H1 (cell line): Measurements from ENCODE around the gene ZBTB18. TPM values are rescaled to one million over a fixed set of nuclear protein-coding genes. Genes with fewer than 3 reads are reported as not detected.

ENCODE experiments used
- CTCF ChIA-PET: fragments of 300-600 bp; sonication (Branson Sonifier 250); formaldehyde crosslinking; loops from one replicate; lab custom pipeline; 2021; ENCODE audit not compliant: partially characterized antibody; lab: Charles Lee
- POLR2A ChIA-PET: fragments of 300-600 bp; sonication (Branson Sonifier 250); formaldehyde crosslinking; loops from one replicate; lab custom pipeline; 2021; ENCODE audit warnings: inconsistent platforms; ENCODE audit not compliant: partially characterized antibody; lab: Charles Lee
- DNase-seq, 2 experiments: peaks; one replicate each; pipeline versions ENCODE4 v3.0.0 to v3.0.0-alpha.2; 2010 to 2022; ENCODE audit warnings: low spot score in 2 of 2, low read depth in 1 of 2, mixed read lengths in 1 of 2
- FAIRE-seq: peaks from 2 replicates; lab custom pipeline; 2011; peaks lifted over from hg19 to GRCh38; lab: Jason Lieb, UNC
- H2AFZ ChIP-seq: 2 replicates; pipeline ENCODE4 v1.8.1; 2012; ENCODE audit warnings: low read length, inconsistent platforms
- H2AK5ac ChIP-seq: 2 replicates; pipeline ENCODE4 v1.6.1; 2013; ENCODE audit warnings: low read depth, low read length
- H2BK120ac ChIP-seq: replicated peaks from 2 replicates; pipeline ENCODE3; 2013; ENCODE audit warnings: low read depth, low read length, inconsistent platforms
- H2BK12ac ChIP-seq: 2 replicates; pipeline ENCODE4 v1.6.1; 2013; ENCODE audit warnings: low read depth, low read length
- H2BK15ac ChIP-seq: 2 replicates; pipeline ENCODE4 v1.6.1; 2013; ENCODE audit warnings: low read length
- H2BK20ac ChIP-seq: 2 replicates; pipeline ENCODE4 v1.6.1; 2013; ENCODE audit warnings: low read length
- H2BK5ac ChIP-seq: 2 replicates; pipeline ENCODE4 v1.6.1; 2013; ENCODE audit warnings: low read depth, low read length
- H3K14ac ChIP-seq: 2 replicates; pipeline ENCODE4 v1.6.1; 2013; ENCODE audit warnings: inconsistent platforms; ENCODE audit not compliant: insufficient read length
- H3K18ac ChIP-seq: 2 replicates; pipeline ENCODE4 v1.6.1; 2013; ENCODE audit warnings: low read length; ENCODE audit errors: extremely low read depth
- H3K23ac ChIP-seq: 2 replicates; pipeline ENCODE4 v1.6.1; 2013; ENCODE audit warnings: inconsistent platforms; ENCODE audit not compliant: insufficient read length
- H3K23me2 ChIP-seq: 2 replicates; pipeline ENCODE4 v1.6.1; 2013; ENCODE audit warnings: low read depth, low read length
- H3K27ac ChIP-seq: 2 replicates; pipeline ENCODE4 v1.6.1; 2011; ENCODE audit warnings: low read depth, low read length, inconsistent platforms
- H3K27me3 ChIP-seq, 4 experiments: replicated peaks in 1 of 4; 1 replicate in 1 of 4; 2 replicates in 3 of 4; pipeline versions ENCODE4 v1.6.1 to v1.8.1; 2011 to 2013; ENCODE audit warnings: low read length in 3 of 4, mild to moderate bottlenecking in 3 of 4, inconsistent platforms in 2 of 4, mixed read lengths in 2 of 4, moderate library complexity in 1 of 4; ENCODE audit not compliant: control insufficient read depth in 3 of 4, insufficient read depth in 3 of 4; ENCODE audit errors: extremely low read depth in 1 of 4
- H3K36me3 ChIP-seq, 4 experiments: 2 replicates each; pipeline versions ENCODE4 v1.6.1 to v1.8.1; 2011 to 2013; ENCODE audit warnings: mild to moderate bottlenecking in 4 of 4, low read length in 3 of 4, moderate library complexity in 2 of 4, control low read depth in 1 of 4, inconsistent platforms in 1 of 4; ENCODE audit not compliant: insufficient read depth in 4 of 4, control insufficient read depth in 2 of 4
- H3K4ac ChIP-seq: replicated peaks from 2 replicates; pipeline ENCODE3; 2013; ENCODE audit warnings: low read length, low read depth, mixed read lengths, inconsistent platforms; ENCODE audit not compliant: insufficient read length
- H3K4me1 ChIP-seq, 4 experiments: replicated peaks in 1 of 4; 1 replicate in 1 of 4; 2 replicates in 3 of 4; pipeline versions ENCODE4 v1.6.1 to v1.8.1; 2011 to 2013; ENCODE audit warnings: low read length in 3 of 4, inconsistent platforms in 2 of 4, mixed read lengths in 1 of 4; ENCODE audit not compliant: insufficient read depth in 4 of 4, control insufficient read depth in 3 of 4
- H3K4me2 ChIP-seq, 2 experiments: 2 replicates each; pipeline versions ENCODE4 v1.6.1 to v1.8.1; 2011 to 2013; ENCODE audit warnings: low read depth in 2 of 2, low read length in 2 of 2, control low read depth in 1 of 2, inconsistent platforms in 1 of 2, mild to moderate bottlenecking in 1 of 2; ENCODE audit not compliant: insufficient read depth in 1 of 2
- H3K4me3 ChIP-seq, 4 experiments: fragments of 200-600, 300-600 bp in 1 of 4; sonication (generic), shearing (Covaris generic), sonication (Bioruptor Twin) in 1 of 4; 2 replicates each; pipeline versions ENCODE4 v1.5.1 to v1.8.1; 2011 to 2016; ENCODE audit warnings: low read length in 4 of 4, low read depth in 3 of 4, control low read depth in 2 of 4, inconsistent platforms in 2 of 4, mild to moderate bottlenecking in 2 of 4, mixed read lengths in 1 of 4, moderate library complexity in 1 of 4; ENCODE audit not compliant: insufficient read depth in 2 of 4; ENCODE audit errors: extremely low read depth in 1 of 4
- H3K56ac ChIP-seq: replicated peaks from 2 replicates; pipeline ENCODE3; 2013; ENCODE audit warnings: low read depth, mild to moderate bottlenecking, mixed read lengths, low read length, inconsistent platforms; ENCODE audit not compliant: insufficient read length
- H3K79me1 ChIP-seq: 2 replicates; pipeline ENCODE4 v1.6.1; 2013; ENCODE audit warnings: low read depth, low read length, control low read depth
- H3K79me2 ChIP-seq, 2 experiments: 2 replicates each; pipeline versions ENCODE4 v1.6.1 to v1.8.1; 2012 to 2013; ENCODE audit warnings: low read length in 2 of 2, mild to moderate bottlenecking in 2 of 2, inconsistent platforms in 1 of 2; ENCODE audit not compliant: insufficient read depth in 2 of 2, control insufficient read depth in 1 of 2
- H3K9ac ChIP-seq, 4 experiments: replicated peaks in 1 of 4; 1 replicate in 1 of 4; 2 replicates in 3 of 4; pipeline versions ENCODE4 v1.6.1 to v1.8.1; 2011 to 2013; ENCODE audit warnings: low read depth in 3 of 4, low read length in 3 of 4, control low read depth in 2 of 4, mild to moderate bottlenecking in 2 of 4, moderate library complexity in 2 of 4, inconsistent platforms in 1 of 4; ENCODE audit errors: extremely low read depth in 1 of 4
- H3K9me3 ChIP-seq, 2 experiments: 2 replicates each; pipeline versions ENCODE4 v1.6.1 to v1.8.1; 2012 to 2013; ENCODE audit warnings: mild to moderate bottlenecking in 2 of 2, moderate library complexity in 2 of 2, control low read depth in 1 of 2, inconsistent platforms in 1 of 2, low read depth in 1 of 2, low read length in 1 of 2, mixed read lengths in 1 of 2; ENCODE audit not compliant: insufficient read depth in 2 of 2
- H4K20me1 ChIP-seq, 2 experiments: replicated peaks in 1 of 2; 2 replicates each; pipeline versions ENCODE3 to v1.8.1; 2011 to 2013; ENCODE audit warnings: inconsistent platforms in 2 of 2, low read length in 2 of 2, mild to moderate bottlenecking in 1 of 2; ENCODE audit not compliant: insufficient read depth in 2 of 2, control insufficient read depth in 1 of 2
- H4K5ac ChIP-seq: 2 replicates; pipeline ENCODE4 v1.6.1; 2013; ENCODE audit warnings: low read length, low read depth, mixed read lengths, inconsistent platforms; ENCODE audit not compliant: insufficient read length
- H4K8ac ChIP-seq: 2 replicates; pipeline ENCODE4 v1.8.0; 2013; ENCODE audit warnings: mild to moderate bottlenecking, moderate library complexity, low read length, inconsistent platforms; ENCODE audit not compliant: insufficient read depth; ENCODE audit errors: extremely low read depth
- H4K91ac ChIP-seq: replicated peaks from 2 replicates; pipeline ENCODE3; 2013; ENCODE audit warnings: low read length, mixed read lengths, inconsistent platforms; ENCODE audit not compliant: insufficient read length
- ASH2L ChIP-seq: fragments of 200-600, 300-600 bp; sonication (generic); IDR thresholded peaks from one replicate; pipeline ENCODE4 v1.7.1; 2017; ENCODE audit warnings: low read length
- ATF3 ChIP-seq: IDR thresholded peaks from 2 replicates; pipeline ENCODE4 v1.6.1; 2011; ENCODE audit warnings: low read depth, mild to moderate bottlenecking, low read length; ENCODE audit not compliant: insufficient read depth
- EP300 ChIP-seq, 2 experiments: IDR thresholded peaks; 1 replicate in 1 of 2; 2 replicates in 1 of 2; pipeline ENCODE4 v1.6.1; 2011 to 2012; ENCODE audit warnings: low read depth in 2 of 2, low read length in 2 of 2, mild to moderate bottlenecking in 2 of 2, borderline replicate concordance in 1 of 2, inconsistent platforms in 1 of 2, moderate library complexity in 1 of 2
- KDM1A ChIP-seq: fragments of 200-600, 300-600 bp; sonication (generic); IDR thresholded peaks from 2 replicates; pipeline ENCODE4 v1.7.1; 2016; ENCODE audit warnings: mild to moderate bottlenecking, low read length, borderline replicate concordance
- NANOG ChIP-seq: IDR thresholded peaks from 2 replicates; pipeline ENCODE4 v1.6.1; 2011; ENCODE audit warnings: low read length, low read depth, mild to moderate bottlenecking, inconsistent platforms; ENCODE audit not compliant: insufficient read depth, poor library complexity, severe bottlenecking
- RAD21 ChIP-seq, 2 experiments: IDR thresholded peaks in 1 of 2; conservative IDR thresholded peaks in 1 of 2; 2 replicates each; pipeline ENCODE4 v1.6.1; 2011; ENCODE audit warnings: low read depth in 2 of 2, low read length in 2 of 2, improper control_type of control experiment in 1 of 2, inconsistent platforms in 1 of 2, mild to moderate bottlenecking in 1 of 2, moderate library complexity in 1 of 2
- RFX5 ChIP-seq: IDR thresholded peaks from 2 replicates; pipeline ENCODE4 v1.6.1; 2011; ENCODE audit warnings: low read depth, low read length, improper control_type of control experiment, borderline replicate concordance
- RNF2 ChIP-seq: fragments of 200-900, 300-1000 bp; sonication (generic); IDR thresholded peaks from 2 replicates; pipeline ENCODE4 v1.7.1; 2016; ENCODE audit warnings: borderline replicate concordance, low read depth, mild to moderate bottlenecking, antibody characterized with exemption, low read length; ENCODE audit not compliant: poor library complexity, severe bottlenecking; ENCODE audit errors: missing control alignments
- SIN3A ChIP-seq, 2 experiments: IDR thresholded peaks in 1 of 2; conservative IDR thresholded peaks in 1 of 2; 2 replicates each; pipeline ENCODE4 v1.6.1; 2011 to 2012; ENCODE audit warnings: low read length in 2 of 2, improper control_type of control experiment in 1 of 2, low read depth in 1 of 2, mild to moderate bottlenecking in 1 of 2
- SP2 ChIP-seq: IDR thresholded peaks from 2 replicates; pipeline ENCODE4 v1.6.1; 2012; ENCODE audit warnings: mild to moderate bottlenecking, low read length, inconsistent platforms
- TCF12 ChIP-seq: IDR thresholded peaks from 2 replicates; pipeline ENCODE4 v1.6.1; 2011; ENCODE audit warnings: low read depth, mild to moderate bottlenecking, low read length
- YY1 ChIP-seq: IDR thresholded peaks from 2 replicates; pipeline ENCODE4 v1.6.1; 2011; ENCODE audit warnings: low read depth, mild to moderate bottlenecking, low read length
- WGBS, 2 experiments: shearing (Covaris generic) in 1 of 2; methylation state at CpG; one replicate each; pipeline versions ENCODE4 v1.1.6 to v1.1.7; 2013 to 2015; ENCODE audit warnings: low lambda C conversion rate in 2 of 2, mixed read lengths in 2 of 2, inconsistent platforms in 1 of 2, low coverage in 1 of 2, missing lambda C conversion rate in 1 of 2; ENCODE audit not compliant: insufficient replicate concordance in 2 of 2, insufficient coverage in 1 of 2, insufficient read length in 1 of 2; ENCODE audit errors: extremely low coverage in 1 of 2, missing lambda C conversion rate in 1 of 2; 5-methylcytosine and 5-hydroxymethylcytosine counted together
- polyA plus RNA-seq, 7 experiments: library from polyadenylated mRNA; depleted of rRNA in 3 of 7; stranded (reverse) in 5 of 7; unstranded in 2 of 7; fragments of >200 nt in 5 of 7; fragments of 200-250 nt in 2 of 7; gene quantifications; 1 replicate in 5 of 7; 2 replicates in 1 of 7; 4 replicates in 1 of 7; pipeline versions ENCODE4 v1.2.1 to v1.2.3, GENCODE V29; 2011 to 2013; ENCODE audit warnings: missing spikeins in 2 of 7, mixed read lengths in 2 of 7
- total RNA-seq: library from RNA; stranded (reverse); fragmentation: NEBNext Ultra II Directional; extraction: Animal tissue kit (Norgen Biotek cat#: 25700); gene quantifications from 2 replicates; pipeline ENCODE4 v1.2.1, GENCODE V29; 2021

Gene ZBTB18
- total and polyA plus RNA-seq, 2 of the 8 experiments (the other 6 are each of a cell fraction or from before 2014, with no cell fraction given) = 8.5 to 14.4 TPM

- POLR2A ChIA-PET = interaction anchor here (0.6 kb wide), 1 partner anchor 38 kb away, joined by 3 read pairs; no protein-coding TSS in a partner anchor
- Histone ChIP-seq H3K27me3 (no peaks in the 10 kb centered on the region), H3K9me3 (no peaks in the 10 kb centered on the region), H3K4me3 (no peak overlapping the region), H2BK12ac (no peak overlapping the region), H4K8ac (no peak overlapping the region), H4K91ac (no peak overlapping the region), H3K9ac (no peak overlapping the region), H3K23ac (no peak overlapping the region), H2BK20ac (no peak overlapping the region), H3K79me2 (no peaks in the 10 kb centered on the region), H3K14ac (no peak overlapping the region), H2BK5ac (no peak overlapping the region), H3K79me1 (no peaks in the 10 kb centered on the region), H3K23me2 (no peaks in the 10 kb centered on the region), H4K20me1 (no peaks in the 10 kb centered on the region), H3K56ac (no peak overlapping the region), H2AK5ac (no peak overlapping the region), H3K4me1 (no peaks in the 10 kb centered on the region), H4K5ac (no peak overlapping the region), H3K4ac (no peak overlapping the region), H2AFZ (no peak overlapping the region), H3K18ac (no peak overlapping the region), H3K27ac (no peak overlapping the region), H2BK15ac (no peak overlapping the region), H3K4me2 (no peak overlapping the region), H3K36me3 (no peaks in the 10 kb centered on the region), H2BK120ac (no peak overlapping the region)
- FAIRE-seq = no peak
- 85% methylated on average over 10 of the region's 10 CpGs; no CpG with 5 or more reads in 1 of the 2 experiments for WGBS, 2 experiments
- no peak for DNase-seq
- CTCF ChIA-PET = interaction anchor here (2.0 kb wide), 1 partner anchor 11 kb away, joined by 6 read pairs; no protein-coding TSS in a partner anchor
- no peak for TF ChIP-seq NANOG
- TF ChIP-seq SP2 = no peak
- no peak for TF ChIP-seq RAD21 (IDR thresholded peaks at IDR 0.05 in 1 of 2, conservative IDR thresholded peaks at IDR 0.05 in 1 of 2; ENCODE audit: low read depth in 2 of 2, low read length in 2 of 2)
- no peak for TF ChIP-seq RFX5
- no peak for TF ChIP-seq ASH2L
- no peak for TF ChIP-seq RNF2
- no peak for TF ChIP-seq KDM1A
- no peak for TF ChIP-seq SIN3A (conservative IDR thresholded peaks at IDR 0.05 in 1 of 2, IDR thresholded peaks at IDR 0.05 in 1 of 2; ENCODE audit: low read depth in 1 of 2, low read length in 2 of 2)
- no peak for TF ChIP-seq EP300 (IDR thresholded peaks at IDR 0.05; ENCODE audit: borderline replicate concordance in 1 of 2, low read depth in 2 of 2, low read length in 2 of 2)
- TF ChIP-seq TCF12 = no peak
- no peak for TF ChIP-seq ATF3
- no peak for TF ChIP-seq YY1
These were observed 51.0 kb downstream of the ZBTB18 start for GRCh38 chr1:244102046-244102445.
